COR-L47 (cell line): ENCODE results near the gene C21orf58.
A peak's percentile ranks its signal among the peaks of the same experiment; 100 is the strongest.

Experiments
- DNase-seq: peaks from one replicate; lab custom pipeline; 2025; lab: John Stamatoyannopoulos, UW

C21orf58 gene

DNA sequence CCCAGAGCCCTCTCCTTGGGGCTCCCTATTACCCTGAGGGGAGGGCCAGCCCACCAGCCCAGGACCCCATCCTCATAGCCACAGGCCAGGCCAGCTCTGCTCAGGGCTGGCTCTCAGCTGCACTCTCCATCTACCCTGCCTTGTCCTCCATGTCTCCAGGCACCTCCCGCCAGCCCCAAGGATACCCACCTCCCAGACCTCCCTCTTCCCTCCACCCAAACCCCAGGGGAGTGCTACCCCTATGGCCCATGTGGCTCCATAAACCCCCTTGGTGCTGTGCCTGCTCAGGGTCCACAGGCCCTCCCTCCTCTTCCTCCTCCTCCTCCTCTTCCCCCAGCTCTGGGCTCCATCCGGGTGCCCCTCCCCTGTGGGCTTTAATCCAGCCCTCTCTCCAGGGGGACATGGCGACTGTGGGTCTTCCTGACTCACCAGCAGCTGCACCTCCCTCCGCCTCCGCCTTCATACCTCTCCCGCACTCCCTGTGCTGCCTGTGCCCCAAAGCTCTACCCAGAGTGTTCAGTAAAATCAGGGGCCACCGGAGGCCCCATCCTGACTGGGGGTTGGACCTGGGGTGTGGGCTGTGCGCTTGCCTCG lies 28.4 kb downstream of the C21orf58 start:
- DNase-seq, result peak; percentile 47

DNA sequence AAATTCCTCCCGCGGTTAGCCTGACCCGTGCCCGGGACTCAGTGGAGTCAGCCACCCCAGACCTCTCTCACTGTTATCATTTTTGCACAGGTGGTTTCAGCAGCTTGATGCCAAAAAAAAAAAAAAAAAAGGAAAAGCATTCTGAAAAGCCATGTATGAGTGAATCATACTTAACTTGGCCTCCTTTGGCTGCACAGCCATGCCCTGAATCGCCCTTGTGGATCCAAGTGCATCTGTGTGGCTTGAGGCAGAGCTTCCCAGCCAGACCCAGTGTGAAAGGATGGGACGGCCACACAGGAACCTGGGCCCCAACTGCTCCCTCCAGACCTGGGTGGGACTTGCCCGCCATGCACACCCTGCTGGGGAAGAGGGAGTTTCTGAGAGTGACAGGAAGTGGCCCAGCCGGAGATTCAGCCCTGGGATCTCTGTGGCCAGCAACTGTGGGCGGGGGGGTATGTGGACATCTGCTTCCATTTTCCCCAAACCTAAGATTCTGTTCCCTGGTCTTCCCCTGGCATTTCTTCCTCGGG lies 29.0 kb downstream of the C21orf58 start:
- no peak for DNase-seq

DNA sequence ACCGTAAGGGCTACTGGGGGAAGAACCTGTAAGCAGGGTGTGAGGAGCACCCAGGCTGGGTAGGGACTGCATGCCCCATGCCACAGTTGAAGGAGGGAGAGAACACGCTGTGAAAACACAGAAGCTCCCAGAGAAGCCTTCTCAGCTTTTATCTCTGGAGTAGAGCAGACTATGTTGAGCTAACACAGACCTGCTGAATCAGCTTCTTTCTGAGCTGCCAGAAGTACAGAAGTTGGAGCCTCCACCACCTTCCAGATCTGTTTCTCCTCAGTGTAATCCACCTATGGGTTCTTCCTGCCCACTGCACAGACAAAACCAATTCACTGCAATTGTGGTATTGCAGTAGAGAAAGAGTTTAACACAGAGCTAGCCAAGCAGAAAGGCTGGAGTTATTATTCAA lies 32.1 kb downstream of the C21orf58 start:
- no peak for DNase-seq

GRCh38 chr21:46289655-46290179 lies 34.0 kb downstream of the C21orf58 start:
- DNase-seq, result no peak

- DNase-seq, result no peak
Measured at GRCh38 chr21:46287541-46287940, 36.1 kb downstream of the C21orf58 start.

DNA sequence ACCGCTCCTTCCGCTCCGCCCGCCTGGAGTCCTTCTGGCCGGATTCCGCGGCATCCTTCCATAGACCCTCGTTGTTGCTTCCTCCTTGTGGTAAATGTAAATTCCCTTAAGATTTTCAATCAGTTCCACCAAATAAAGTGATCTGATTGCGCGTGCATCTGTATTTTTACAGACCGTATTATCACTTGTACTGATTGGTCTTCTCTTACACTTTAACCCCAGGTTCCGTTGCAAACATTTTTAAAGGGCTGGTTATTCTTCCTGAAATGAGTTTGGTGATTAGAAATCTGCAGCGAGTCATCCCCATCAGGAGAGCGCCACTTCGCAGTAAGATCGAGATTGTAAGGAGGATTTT lies 37.0 kb downstream of the C21orf58 start:
- DNase-seq, result no peak

GRCh38 chr21:46285761-46286647 lies 37.7 kb downstream of the C21orf58 start, which contains the start of gene YBEY:
Gene YBEY, plus strand, starts transcription at chr21:46286342. Its CDS starts 572 bp downstream, at chr21:46286914.
- DNase-seq, result peak; percentile 90

- DNase-seq, result no peak
Measured at GRCh38 chr21:46285206-46285661, 38.4 kb downstream of the C21orf58 start, which contains the start of gene MCM3AP. Gene MCM3AP, minus strand, starts transcription at chr21:46285611. Its CDS starts 325 bp downstream, at chr21:46285286.

- DNase-seq, result no peak
Measured at GRCh38 chr21:46284733-46285132, 38.9 kb downstream of the C21orf58 start.

GRCh38 chr21:46284077-46284644 lies 39.5 kb downstream of the C21orf58 start:
- DNase-seq, result no peak

- DNase-seq, result no peak
Measured at GRCh38 chr21:46274797-46275390, 48.8 kb downstream of the C21orf58 start.

DNA sequence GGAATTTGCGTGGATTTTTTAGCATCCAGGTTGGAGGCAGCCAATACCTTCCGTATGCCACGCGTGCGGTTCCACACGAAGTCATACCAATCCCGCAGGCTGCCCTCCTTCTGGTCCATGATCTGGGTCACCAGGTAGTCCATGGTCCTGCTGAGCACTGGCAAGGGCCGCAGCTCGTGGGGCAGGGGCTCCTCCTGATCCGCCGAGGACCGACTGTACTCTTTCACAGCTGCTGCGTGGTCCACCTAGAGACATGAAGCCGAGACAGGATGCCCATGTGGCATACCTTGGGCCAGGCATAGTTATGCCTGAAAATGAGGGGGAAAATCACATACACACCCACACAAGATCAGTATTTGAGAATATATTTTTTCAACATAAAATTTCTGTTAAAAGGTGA lies 50.3 kb downstream of the C21orf58 start:
- DNase-seq, result no peak

DNA sequence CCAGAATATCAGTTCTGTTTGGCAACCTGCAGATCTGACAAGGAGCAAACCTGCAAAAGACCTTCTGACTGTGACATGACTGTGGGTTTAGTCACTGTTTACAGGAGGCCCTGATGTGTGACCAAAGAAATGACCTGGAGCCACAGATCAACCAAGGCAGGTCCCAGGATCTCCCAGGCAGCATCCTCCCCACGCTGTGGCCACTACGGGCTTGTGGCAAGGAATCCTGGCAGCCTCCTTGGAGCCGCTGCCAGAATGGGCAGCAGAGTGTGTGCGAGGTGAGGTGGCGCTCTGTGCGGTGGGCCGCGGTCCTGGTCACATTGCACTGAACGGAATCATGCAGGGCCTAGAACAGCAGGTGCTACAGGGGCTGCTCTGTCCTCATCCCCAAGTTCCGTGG lies 54.2 kb downstream of the C21orf58 start:
- no peak for DNase-seq

- DNase-seq, result no peak
Measured at GRCh38 chr21:46268371-46268770, 55.3 kb downstream of the C21orf58 start.

DNA sequence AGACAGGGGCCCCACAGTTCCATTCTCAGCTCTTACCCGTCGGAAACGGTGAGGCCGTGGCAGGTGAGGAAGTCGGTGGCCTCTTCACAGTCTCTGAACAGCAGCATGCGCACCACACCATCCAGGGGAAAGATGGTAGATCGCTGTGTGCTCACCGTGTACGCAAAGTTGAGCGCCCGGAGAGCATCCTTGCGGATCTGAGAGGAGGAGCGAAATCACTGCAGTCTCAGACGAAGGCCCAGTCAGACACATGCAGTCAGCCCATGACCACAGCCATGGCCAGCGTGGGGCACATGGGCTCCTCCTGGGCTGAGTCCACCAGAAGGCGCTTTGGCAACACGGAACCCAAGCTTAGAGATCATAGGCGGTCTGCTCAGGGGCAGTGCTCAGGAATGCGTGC lies 56.7 kb downstream of the C21orf58 start:
- DNase-seq, result no peak

- no peak for DNase-seq
Measured at GRCh38 chr21:46265736-46266525, 57.7 kb downstream of the C21orf58 start.

- DNase-seq, result no peak
Measured at GRCh38 chr21:46264690-46265144, 59.0 kb downstream of the C21orf58 start.

DNA sequence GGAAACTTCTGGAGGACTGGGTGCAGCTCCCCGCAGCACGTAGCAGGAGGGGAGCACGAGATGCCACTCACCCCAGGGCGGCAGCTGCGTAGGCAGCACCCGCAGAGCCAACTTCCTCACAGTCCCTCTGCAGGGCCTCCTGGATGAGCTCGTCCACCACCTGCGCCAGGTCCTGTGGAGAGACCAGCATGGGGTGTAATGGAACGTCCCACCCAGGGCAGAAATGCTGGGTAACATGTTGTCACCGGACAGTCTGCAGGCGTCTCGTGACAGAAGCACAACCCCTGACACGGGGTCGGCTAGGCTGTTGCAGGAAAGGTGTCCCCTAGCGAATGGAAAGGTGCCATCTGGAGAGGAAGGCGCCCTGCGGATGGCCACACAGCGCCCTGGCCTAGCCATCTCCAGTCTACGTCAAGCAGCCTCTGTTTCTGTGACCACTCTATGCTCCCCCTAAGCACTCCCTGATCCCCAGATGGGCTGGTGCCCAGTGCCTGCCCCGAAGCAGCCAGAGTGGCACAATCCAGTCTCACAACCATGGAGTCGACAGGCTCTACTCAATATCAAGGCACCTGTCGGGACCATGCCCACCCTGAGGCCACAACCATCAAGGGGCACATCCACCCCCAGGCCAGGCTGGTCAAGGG lies 59.5 kb downstream of the C21orf58 start:
- DNase-seq, result no peak

- no peak for DNase-seq
Measured at GRCh38 chr21:46256501-46256994, 67.1 kb downstream of the C21orf58 start.

- DNase-seq, result no peak
Measured at GRCh38 chr21:46255758-46256337, 67.8 kb downstream of the C21orf58 start.
